ENCODE data around the gene SLC44A3. TPM values are rescaled to one million over a fixed set of nuclear protein-coding genes. Genes with fewer than 3 reads are reported as not detected.

Gene SLC44A3
- total RNA-seq, 1 donor, result 1.6 TPM

DNA sequence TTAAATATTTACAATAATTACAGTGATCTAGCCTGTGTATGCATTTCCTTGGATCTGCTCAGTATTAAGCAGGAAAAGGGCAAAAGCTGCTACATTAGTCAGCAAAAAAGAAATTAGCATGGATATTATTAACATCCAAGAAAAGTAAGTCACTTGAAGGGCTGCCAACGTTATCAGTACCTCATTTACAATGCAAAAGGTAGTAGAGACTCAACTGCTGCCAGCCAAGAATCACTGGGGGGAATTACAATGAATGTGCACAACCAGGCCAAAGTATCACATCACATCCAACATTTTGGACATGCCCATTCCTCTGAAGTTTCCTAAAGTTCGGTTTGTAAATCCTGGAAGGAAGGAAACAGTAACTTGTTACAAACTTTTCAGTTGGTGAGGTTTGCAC, 104.8 kb downstream of the SLC44A3 start:
- peak overlapping the region; percentile 88 for H3K4me3 ChIP-seq (ENCODE audit: low read depth, low read length)
- no peak for TF ChIP-seq CTCF (IDR thresholded peaks at IDR 0.05; ENCODE audit: insufficient read depth, low read length)
- DNase-seq (ENCODE audit: low read depth), result peak; percentile 87

DNA sequence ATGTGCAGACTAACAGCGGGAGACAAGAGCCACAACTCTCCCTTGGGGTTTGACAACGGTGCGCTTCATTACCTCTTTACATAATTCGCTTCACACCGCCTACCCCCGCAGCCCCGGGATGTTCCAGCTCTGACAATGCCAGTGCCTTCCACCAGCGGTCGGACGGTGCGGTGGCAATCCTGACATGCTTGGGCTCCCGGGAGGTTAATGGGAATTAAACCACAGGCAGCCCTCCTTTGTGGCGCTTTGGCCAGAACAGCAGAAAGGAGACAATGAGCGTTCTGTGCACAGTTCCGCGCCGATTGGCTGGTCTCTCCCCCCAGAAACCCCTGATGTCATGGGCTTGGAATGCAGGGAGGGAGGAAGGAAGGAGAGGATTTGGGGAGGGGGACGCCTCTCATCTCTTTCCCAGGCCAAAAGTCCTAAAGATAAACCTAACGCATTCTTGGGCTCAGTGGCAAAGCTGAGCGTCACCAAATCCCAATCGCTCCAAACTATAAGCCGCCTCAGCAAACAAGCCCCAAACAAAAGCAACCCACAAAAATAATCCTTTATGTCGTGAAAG, 105.5 kb downstream of the SLC44A3 start:
- H3K4me3 ChIP-seq (ENCODE audit: low read depth, low read length), result peak overlapping the region; percentile 88
- peak; percentile 1 for TF ChIP-seq CTCF (IDR thresholded peaks at IDR 0.05; ENCODE audit: insufficient read depth, low read length)
- DNase-seq (ENCODE audit: low read depth), result peak; percentile 87

GRCh38 chr1:94926126-94926914, 106.2 kb downstream of the SLC44A3 start:
- H3K4me3 ChIP-seq (ENCODE audit: low read depth, low read length), result peak overlapping the region; percentile 88
- peak; percentile 50 for TF ChIP-seq CTCF (IDR thresholded peaks at IDR 0.05; ENCODE audit: insufficient read depth, low read length)
- no peak for DNase-seq (ENCODE audit: low read depth)

- TF ChIP-seq CTCF (IDR thresholded peaks at IDR 0.05; ENCODE audit: insufficient read depth, low read length), result peak; percentile 6
- DNase-seq (ENCODE audit: low read depth), result peak; percentile 90
- peak within 1 kb of the TSS; percentile 88 for H3K4me3 ChIP-seq (ENCODE audit: low read depth, low read length)
Observed at GRCh38 chr1:94926915-94927404, 106.8 kb downstream of the SLC44A3 start, which contains the start of gene CNN3. Gene CNN3, minus strand, starts transcription at chr1:94927110. Its CDS starts 216 bp downstream, at chr1:94926894.

DNA sequence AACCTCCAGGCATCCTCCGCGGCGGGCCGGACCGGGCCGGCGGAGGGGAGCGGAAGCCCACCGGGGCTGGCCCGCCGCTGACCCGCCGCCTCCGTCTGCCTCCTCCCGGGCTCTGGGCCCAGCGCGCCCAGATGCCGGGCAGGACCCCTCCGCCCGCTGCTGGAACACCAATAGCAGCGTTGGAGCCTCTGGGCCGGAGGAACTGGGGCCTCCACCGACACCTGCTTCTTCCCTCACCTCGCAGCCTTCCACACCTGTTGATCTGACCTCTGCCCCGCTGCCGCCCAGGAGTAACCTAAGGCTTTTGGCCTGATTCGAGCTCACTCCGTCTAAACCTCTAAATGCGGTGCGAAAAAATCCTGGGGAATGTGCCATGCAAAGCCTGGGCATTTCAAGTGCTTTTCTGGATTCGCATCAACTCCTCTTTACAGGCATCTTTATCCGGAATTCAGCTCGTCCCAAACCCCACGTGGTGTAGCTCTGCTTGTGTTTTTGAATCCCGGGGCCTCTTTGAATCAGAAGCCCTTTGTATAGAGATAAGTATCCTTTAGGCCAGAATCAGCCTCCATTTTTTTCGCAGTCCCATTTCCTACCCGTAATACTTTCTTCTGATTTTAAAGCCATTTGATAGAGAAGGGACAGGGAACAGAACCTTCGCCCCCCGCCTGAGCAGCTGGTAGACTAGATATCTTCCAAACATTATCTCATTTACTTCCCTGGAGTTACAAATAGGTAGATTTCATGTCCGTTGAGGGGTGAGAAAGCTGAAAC, 107.4 kb downstream of the SLC44A3 start:
- no peak for TF ChIP-seq CTCF (IDR thresholded peaks at IDR 0.05; ENCODE audit: insufficient read depth, low read length)
- peak; percentile 65 for DNase-seq (ENCODE audit: low read depth)
- peak overlapping the region; percentile 66 for H3K4me3 ChIP-seq (ENCODE audit: low read depth, low read length)

GRCh38 chr1:94928293-94928939, 108.3 kb downstream of the SLC44A3 start:
- DNase-seq (ENCODE audit: low read depth), result no peak
- peak overlapping the region; percentile 66 for H3K4me3 ChIP-seq (ENCODE audit: low read depth, low read length)
- no peak for TF ChIP-seq CTCF (IDR thresholded peaks at IDR 0.05; ENCODE audit: insufficient read depth, low read length)
